Smooth muscle cell (in vitro differentiated cells): ENCODE results near the gene SDK1. TPM values are rescaled to one million over a fixed set of nuclear protein-coding genes. Genes with fewer than 3 reads are reported as not detected.

Experiments used
- DNase-seq: peaks from one replicate; lab custom pipeline; 2025; ENCODE audit not compliant: unreplicated experiment; lab: John Stamatoyannopoulos, UW
- H2AFZ ChIP-seq: fragments of 200-600 bp; sonication (generic); 2 replicates; pipeline ENCODE4 v1.6.0; 2016; ENCODE audit warnings: antibody characterized with exemption, low read depth, mild to moderate bottlenecking
- H3F3A ChIP-seq: fragments of 200-600 bp; sonication (generic); 2 replicates; pipeline ENCODE4 v1.6.0; 2017; ENCODE audit warnings: antibody characterized with exemption, low read depth
- H3K27ac ChIP-seq: fragments of 200-600 bp; sonication (generic); 2 replicates; pipeline ENCODE4 v1.5.1; 2016; ENCODE audit warnings: low read depth, mild to moderate bottlenecking
- H3K27me3 ChIP-seq: fragments of 200-600 bp; sonication (generic); 2 replicates; pipeline ENCODE4 v1.6.1; 2016; ENCODE audit warnings: low read depth, mild to moderate bottlenecking
- H3K36me3 ChIP-seq: fragments of 200-600 bp; sonication (generic); 2 replicates; pipeline ENCODE4 v1.5.1; 2016; ENCODE audit warnings: low read depth
- H3K4me1 ChIP-seq: fragments of 200-600 bp; sonication (generic); 2 replicates; pipeline ENCODE4 v1.5.1; 2016; ENCODE audit warnings: low read depth
- H3K4me2 ChIP-seq: fragments of 200-600 bp; sonication (generic); 2 replicates; pipeline ENCODE4 v1.6.0; 2016; ENCODE audit warnings: mild to moderate bottlenecking
- H3K4me3 ChIP-seq: fragments of 200-600 bp; sonication (generic); 2 replicates; pipeline ENCODE4 v1.5.1; 2016; ENCODE audit warnings: mild to moderate bottlenecking
- H3K79me2 ChIP-seq: fragments of 200-600 bp; sonication (generic); 2 replicates; pipeline ENCODE4 v1.6.0; 2016; ENCODE audit warnings: low read depth, mild to moderate bottlenecking
- H3K9ac ChIP-seq: fragments of 200-600 bp; sonication (generic); 2 replicates; pipeline ENCODE4 v1.6.0; 2016; ENCODE audit warnings: low read depth
- H3K9me3 ChIP-seq: fragments of 200-600 bp; sonication (generic); replicated peaks from 2 replicates; pipeline ENCODE4 v1.5.1; 2016; ENCODE audit warnings: low read depth
- H4K20me1 ChIP-seq: fragments of 200-600 bp; sonication (generic); 2 replicates; pipeline ENCODE4 v1.6.0; 2016; ENCODE audit warnings: low read depth
- CTCF ChIP-seq: fragments of 200-600 bp; sonication (generic); IDR thresholded peaks from 2 replicates; pipeline ENCODE4 v1.5.1; 2017; ENCODE audit warnings: borderline replicate concordance, mild to moderate bottlenecking, antibody characterized with exemption; ENCODE audit not compliant: insufficient read depth, poor library complexity, severe bottlenecking
- WGBS: methylation state at CpG from one replicate; pipeline ENCODE4 v1.1.7; 2016; ENCODE audit warnings: low lambda C conversion rate; 5-methylcytosine and 5-hydroxymethylcytosine counted together
- polyA plus RNA-seq: library from polyadenylated mRNA; unstranded; fragments of >200 nt; fragmentation: Nextera tagmentation; extraction: Ambion mirVana; gene quantifications from 2 replicates; pipeline ENCODE4 v1.2.1, GENCODE V29; 2016
- total RNA-seq: library from RNA; depleted of rRNA; stranded (reverse); fragments of >200 nt; gene quantifications from 2 replicates; pipeline ENCODE4 v1.2.3, GENCODE V29; 2014

Gene SDK1
- total and polyA plus RNA-seq, 2 experiments from 2014 or later = 1.1 to 2.5 TPM

GRCh38 chr7:3326246-3326645 is 25.2 kb downstream of the SDK1 start:
- Histone ChIP-seq H3K9me3 (no peaks in the 10 kb centered on the region), H3K4me1 (no peaks in the 10 kb centered on the region), H3K9ac (no peak overlapping the region), H2AFZ (no peak overlapping the region), H3K27me3 (no peaks in the 10 kb centered on the region), H3K27ac (no peak overlapping the region), H3K79me2 (peaks cover 4% of the 10 kb centered on the region), H4K20me1 (no peaks in the 10 kb centered on the region), H3K4me2 (no peak overlapping the region), H3K4me3 (no peak overlapping the region), H3K36me3 (no peaks in the 10 kb centered on the region), H3F3A (no peaks in the 10 kb centered on the region)
- WGBS = 71% methylated on average over 1 of the region's 1 CpG
- DNase-seq = no peak
- TF ChIP-seq CTCF = no peak

- H3K79me2 ChIP-seq = peaks cover 4% of the 10 kb centered on the region
- no peaks in the 10 kb centered on the region for H3K36me3 ChIP-seq
- no peak for DNase-seq
- no peak overlapping the region for H3K27ac ChIP-seq
- H3K27me3 ChIP-seq = no peaks in the 10 kb centered on the region
- TF ChIP-seq CTCF = no peak
- H3F3A ChIP-seq = no peaks in the 10 kb centered on the region
- no peaks in the 10 kb centered on the region for H4K20me1 ChIP-seq
- no peaks in the 10 kb centered on the region for H3K9me3 ChIP-seq
- no peaks in the 10 kb centered on the region for H3K4me1 ChIP-seq
- no peak overlapping the region for H2AFZ ChIP-seq
- H3K9ac ChIP-seq = no peak overlapping the region
- H3K4me3 ChIP-seq = no peak overlapping the region
- WGBS = 72% methylated on average over 2 of the region's 2 CpGs
- H3K4me2 ChIP-seq = no peak overlapping the region
Observed at GRCh38 chr7:3327099-3327498, 26.0 kb downstream of the SDK1 start.

- Histone ChIP-seq H3F3A (no peaks in the 10 kb centered on the region), H3K9me3 (no peaks in the 10 kb centered on the region), H3K27ac (no peak overlapping the region), H3K36me3 (no peaks in the 10 kb centered on the region), H2AFZ (no peak overlapping the region), H3K4me3 (no peak overlapping the region), H4K20me1 (no peaks in the 10 kb centered on the region), H3K9ac (no peak overlapping the region), H3K79me2 (peaks cover 4% of the 10 kb centered on the region), H3K27me3 (no peaks in the 10 kb centered on the region), H3K4me1 (no peaks in the 10 kb centered on the region), H3K4me2 (no peak overlapping the region)
- TF ChIP-seq CTCF = no peak
- WGBS = 96% methylated on average over 5 of the region's 5 CpGs
- DNase-seq = no peak
Observed at GRCh38 chr7:3327655-3328054, 26.6 kb downstream of the SDK1 start.

- H3K79me2 ChIP-seq = no peaks in the 10 kb centered on the region
- H3K4me2 ChIP-seq = no peak overlapping the region
- no peak overlapping the region for H2AFZ ChIP-seq
- no peaks in the 10 kb centered on the region for H3F3A ChIP-seq
- no peaks in the 10 kb centered on the region for H4K20me1 ChIP-seq
- no peaks in the 10 kb centered on the region for H3K9me3 ChIP-seq
- 88% methylated on average over 2 of the region's 2 CpGs for WGBS
- no peaks in the 10 kb centered on the region for H3K4me1 ChIP-seq
- H3K27me3 ChIP-seq = no peaks in the 10 kb centered on the region
- no peak overlapping the region for H3K4me3 ChIP-seq
- no peak overlapping the region for H3K9ac ChIP-seq
- H3K36me3 ChIP-seq = no peaks in the 10 kb centered on the region
- H3K27ac ChIP-seq = no peak overlapping the region
- no peak for DNase-seq
- TF ChIP-seq CTCF = no peak
Observed at GRCh38 chr7:3332308-3332707, 31.3 kb downstream of the SDK1 start.
